GM12878 (cell line): ENCODE results near the gene ATF2. TPM values are rescaled to one million over a fixed set of nuclear protein-coding genes. Genes with fewer than 3 reads are reported as not detected.

Experiments used
- ATAC-seq: fragments of 200-7000 bp; cut with Tn5 transposase; 3 replicates; pipeline ENCODE4 v1.9.1; 2020; ENCODE audit warnings: mild to moderate bottlenecking, moderate library complexity
- BruUV-seq: library from RNA; stranded (reverse); fragments of 400-500 nt; replicated peaks from 2 replicates; lab custom pipeline; 2021; lab: Mats Ljungman, UMichigan
- CTCF ChIA-PET: fragments of 300-600 bp; sonication (Branson Sonifier 250); formaldehyde crosslinking; extraction: SDS; loops from one replicate; lab custom pipeline; 2021; ENCODE audit warnings: inconsistent platforms; lab: Yijun Ruan, JAX
- POLR2A ChIA-PET: fragments of 350-600 bp; formaldehyde crosslinking; extraction: SDS; loops from one replicate; lab custom pipeline; 2021; ENCODE audit warnings: inconsistent platforms; lab: Charles Lee
- RAD21 ChIA-PET: fragments of 300-600 bp; sonication (Branson Sonifier 250); formaldehyde crosslinking; loops from one replicate; lab custom pipeline; 2023; ENCODE audit warnings: antibody characterized with exemption; ENCODE audit not compliant: unreplicated experiment; lab: Charles Lee
- SMC1A ChIA-PET: fragments of 300-600 bp; sonication (Branson Sonifier 250); formaldehyde crosslinking; loops from one replicate; lab custom pipeline; 2023; ENCODE audit not compliant: unreplicated experiment, uncharacterized antibody; lab: Charles Lee
- DNase-seq: peaks from one replicate; pipeline ENCODE4 v3.0.0-alpha.2; 2011; ENCODE audit warnings: low read depth, low spot score
- FAIRE-seq: peaks from 3 replicates; lab custom pipeline; 2011; peaks lifted over from hg19 to GRCh38; lab: Jason Lieb, UNC
- H2AFZ ChIP-seq: 2 replicates; pipeline ENCODE4 v1.6.0; 2011; ENCODE audit warnings: low read depth, low read length, control low read depth; ENCODE audit not compliant: control insufficient read depth
- H3K27ac ChIP-seq: 2 replicates; pipeline ENCODE4 v1.5.1; 2011; ENCODE audit warnings: control low read depth; ENCODE audit not compliant: control insufficient read depth, insufficient read depth
- H3K27me3 ChIP-seq, 2 experiments: replicated peaks in 1 of 2; 2 replicates each; pipeline versions ENCODE4 v1.6.0 to v1.6.1; 2011; ENCODE audit warnings: low read length in 1 of 2; ENCODE audit not compliant: control insufficient read depth in 2 of 2, insufficient read depth in 2 of 2
- H3K36me3 ChIP-seq, 2 experiments: 2 replicates each; pipeline ENCODE4 v1.5.1; 2011; ENCODE audit warnings: low read length in 1 of 2; ENCODE audit not compliant: control insufficient read depth in 2 of 2, insufficient read depth in 2 of 2
- H3K4me1 ChIP-seq: 2 replicates; pipeline ENCODE4 v1.6.1; 2011; ENCODE audit warnings: mild to moderate bottlenecking, low read length, moderate library complexity, mixed read lengths; ENCODE audit not compliant: control insufficient read depth, insufficient read depth
- H3K4me2 ChIP-seq: 2 replicates; pipeline ENCODE4 v1.6.0; 2011; ENCODE audit warnings: control low read depth; ENCODE audit not compliant: control insufficient read depth, insufficient read depth
- H3K4me3 ChIP-seq: fragments of 200-600 bp; sonication (generic); 2 replicates; pipeline ENCODE4 v1.5.1; 2016
- H3K79me2 ChIP-seq: 2 replicates; pipeline ENCODE4 v1.6.0; 2011; ENCODE audit warnings: low read length; ENCODE audit not compliant: control insufficient read depth, insufficient read depth
- H3K9ac ChIP-seq: 2 replicates; pipeline ENCODE4 v1.8.0; 2011; ENCODE audit warnings: low read length, control low read depth, mixed read lengths; ENCODE audit not compliant: control insufficient read depth, insufficient read depth
- H3K9me3 ChIP-seq: replicated peaks from 3 replicates; pipeline ENCODE4 v1.5.1; 2011; ENCODE audit warnings: mild to moderate bottlenecking, low read length; ENCODE audit not compliant: control insufficient read depth, insufficient read depth
- H4K20me1 ChIP-seq: 2 replicates; pipeline ENCODE4 v1.6.0; 2011; ENCODE audit not compliant: control insufficient read depth, insufficient read depth
- CHD4 ChIP-seq: fragments of 200-600 bp; sonication (generic); IDR thresholded peaks from 2 replicates; pipeline ENCODE4 v1.6.1; 2016; ENCODE audit warnings: mild to moderate bottlenecking
- CREB1 ChIP-seq: IDR thresholded peaks from 2 replicates; pipeline ENCODE4 v1.6.1; 2012; ENCODE audit warnings: low read depth, mild to moderate bottlenecking, inconsistent platforms
- MTA3 ChIP-seq: IDR thresholded peaks from 2 replicates; pipeline ENCODE4 v1.6.1; 2012; ENCODE audit warnings: low read length, inconsistent platforms, borderline replicate concordance
- NR2C2 ChIP-seq: IDR thresholded peaks from 2 replicates; pipeline ENCODE4 v1.6.1; 2011; ENCODE audit warnings: borderline replicate concordance, low read depth; ENCODE audit not compliant: control insufficient read depth, insufficient read length
- RUNX3 ChIP-seq: IDR thresholded peaks from 2 replicates; pipeline ENCODE4 v1.6.1; 2012; ENCODE audit warnings: low read length, inconsistent platforms
- TCF3 ChIP-seq: IDR thresholded peaks from 2 replicates; pipeline ENCODE4 v1.6.1; 2012; ENCODE audit warnings: low read depth, mild to moderate bottlenecking, low read length, borderline replicate concordance; ENCODE audit not compliant: insufficient read depth
- YY1 ChIP-seq: IDR thresholded peaks from 2 replicates; pipeline ENCODE4 v1.6.1; 2011; ENCODE audit warnings: low read depth, mild to moderate bottlenecking, low read length
- WGBS: methylation state at CpG from one replicate; pipeline ENCODE4 v1.1.6; 2016; ENCODE audit warnings: low lambda C conversion rate; ENCODE audit not compliant: insufficient replicate concordance, insufficient coverage; ENCODE audit errors: missing lambda C conversion rate; 5-methylcytosine and 5-hydroxymethylcytosine counted together
- in situ Hi-C: fragments of 300-500 bp; cut with MboI; formaldehyde crosslinking; loops from 9 replicates; pipeline ENCODE4 v1.14.3; 2018; ENCODE audit warnings: mixed read lengths
- intact Hi-C: fragments of 100-400 bp; cut with micrococcal nuclease; formaldehyde crosslinking; loops from one replicate; pipeline ENCODE4 v1.14.2; 2022; ENCODE audit not compliant: unreplicated experiment
- polyA plus RNA-seq, 11 experiments: library from polyadenylated mRNA; depleted of rRNA in 4 of 11; unstranded in 6 of 11; stranded (reverse) in 5 of 11; fragments of >200 nt; fragmentation: Nextera tagmentation in 4 of 11; fragmentation: Illumina TruSeq in 1 of 11; extraction: Ambion mirVana in 4 of 11; extraction: Trizol in 1 of 11; gene quantifications; 1 replicate in 1 of 11; 2 replicates in 10 of 11; pipeline versions ENCODE4 v1.2.1 to v1.2.3, GENCODE V29; 2011 to 2016; ENCODE audit warnings: inconsistent platforms in 2 of 11, missing spikeins in 2 of 11, low read depth in 1 of 11
- total RNA-seq, 4 experiments: library from RNA; depleted of rRNA in 3 of 4; stranded (reverse); fragments of >200 nt in 3 of 4; fragmentation: Illumina TruSeq in 1 of 4; extraction: Trizol in 1 of 4; gene quantifications; 2 replicates each; pipeline versions ENCODE4 v1.2.1 to v1.2.3, GENCODE V29; 2013 to 2021
- TF ChIP-seq, protein P1 (sequence below): fragments of 450-650 bp; IDR thresholded peaks from 2 replicates; pipeline ENCODE4 v1.6.1; 2016; ENCODE audit warnings: mild to moderate bottlenecking
- TF ChIP-seq, protein P2 (sequence below): fragments of 450-650 bp; IDR thresholded peaks from 2 replicates; pipeline ENCODE4 v1.6.1; 2014; ENCODE audit warnings: mild to moderate bottlenecking
- TF ChIP-seq, protein P3 (sequence below): fragments of 450-650 bp; IDR thresholded peaks from 2 replicates; pipeline ENCODE4 v1.6.1; 2017; ENCODE audit warnings: mild to moderate bottlenecking, low read depth, inconsistent platforms; ENCODE audit not compliant: poor library complexity, severe bottlenecking

The ATF2 gene
- total and polyA plus RNA-seq, 10 of the 15 experiments (the other 5 are each of a cell fraction or from before 2014, with no cell fraction given) = 10.3 to 78.0 (median 36.0) TPM

DNA sequence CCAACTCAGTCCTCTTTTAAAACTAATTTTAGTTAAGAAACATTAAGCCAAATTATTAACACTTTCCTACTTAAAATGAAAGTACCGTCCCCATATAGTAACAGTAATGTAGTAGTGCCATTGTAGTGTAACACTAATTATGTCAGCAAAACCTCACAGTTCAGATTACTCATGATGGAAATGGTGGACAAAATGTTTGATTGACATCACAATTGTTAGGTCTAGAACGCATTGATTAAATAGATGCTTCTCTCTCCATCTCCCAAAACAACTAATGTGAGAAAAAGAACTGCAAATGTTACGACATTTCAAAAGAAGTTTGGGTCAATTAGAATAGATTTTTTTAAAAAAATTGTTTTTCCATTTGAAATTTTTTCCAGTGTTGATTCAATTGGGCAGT lies 1.2 kb upstream of the ATF2 start:
- Histone ChIP-seq H3K27me3 (no peaks in the 10 kb centered on the region), H3K9me3 (no peaks in the 10 kb centered on the region; the same call in 1 of the 3 replicates), H3K36me3 (peaks cover 0 to 5% of the 10 kb centered on the region in 2 experiments; a peak in 1 of 4 replicates), H3K4me1 (peaks cover 3% of the 10 kb centered on the region; the same call in 1 of the 2 replicates), H3K79me2 (peaks cover 43% of the 10 kb centered on the region), H3K4me3 (0 out of 2 replicates have a peak overlapping the region, but pooled peaks have one; percentile 71), H2AFZ (no peak overlapping the region), H4K20me1 (no peaks in the 10 kb centered on the region), H3K27ac (no peak overlapping the region), H3K9ac (no peak overlapping the region), H3K4me2 (peak overlapping the region; percentile 32)
- ChIA-PET SMC1A (interaction anchor here (1.3 kb wide), 1 partner anchor 10 kb away, joined by 22 read pairs; the partner anchor contains the start of gene ATP5MC3), RAD21 (interaction anchor here (1.0 to 1.2 kb wide), 3 partner anchors 17 to 53 kb away, joined by 3 read pairs; no protein-coding TSS in a partner anchor), CTCF (interaction anchor here (0.9 to 1.3 kb wide), 3 partner anchors 9 to 34 kb away, joined by 3 to 11 read pairs (median 3); no protein-coding TSS in a partner anchor), POLR2A (interaction anchor here (0.8 to 2.1 kb wide), 3 partner anchors 9 to 17 kb away, joined by 3 to 22 read pairs (median 6); no protein-coding TSS in a partner anchor)
- WGBS = 33% methylated on average over 3 of the region's 3 CpGs
- no TSS peak for BruUV-seq
- no peak for ATAC-seq
- no peak for TF ChIP-seq CHD4
- TF ChIP-seq CREB1 = peak; percentile 36; the same call in 1 of the 2 replicates
- TF ChIP-seq, protein P1, sequence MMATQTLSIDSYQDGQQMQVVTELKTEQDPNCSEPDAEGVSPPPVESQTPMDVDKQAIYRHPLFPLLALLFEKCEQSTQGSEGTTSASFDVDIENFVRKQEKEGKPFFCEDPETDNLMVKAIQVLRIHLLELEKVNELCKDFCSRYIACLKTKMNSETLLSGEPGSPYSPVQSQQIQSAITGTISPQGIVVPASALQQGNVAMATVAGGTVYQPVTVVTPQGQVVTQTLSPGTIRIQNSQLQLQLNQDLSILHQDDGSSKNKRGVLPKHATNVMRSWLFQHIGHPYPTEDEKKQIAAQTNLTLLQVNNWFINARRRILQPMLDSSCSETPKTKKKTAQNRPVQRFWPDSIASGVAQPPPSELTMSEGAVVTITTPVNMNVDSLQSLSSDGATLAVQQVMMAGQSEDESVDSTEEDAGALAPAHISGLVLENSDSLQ = peak; percentile 64
- in situ Hi-C loops = no loop called here
- intact Hi-C loops = no loop called here
- DNase-seq = no peak
- no peak for FAIRE-seq

DNA sequence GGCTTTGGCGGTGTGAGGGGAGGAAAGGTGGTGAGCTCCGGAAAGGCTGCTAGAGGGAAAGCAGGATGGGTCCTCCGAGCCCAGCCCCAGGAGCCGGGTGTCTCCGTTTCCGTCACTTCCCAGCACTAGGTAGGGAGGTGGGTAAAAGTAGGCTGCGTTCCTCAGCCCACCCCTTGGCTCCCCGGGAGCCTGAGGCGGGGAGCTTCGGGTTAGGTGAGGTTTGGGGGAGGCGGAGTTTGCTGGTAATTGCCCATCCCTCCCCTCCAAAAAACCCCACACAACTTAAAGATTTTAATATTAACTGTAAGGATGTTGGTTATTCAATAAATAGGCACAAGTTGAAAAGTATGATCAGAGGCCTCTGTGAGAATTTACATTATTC lies 552 bp upstream of the ATF2 start:
- Histone ChIP-seq H2AFZ (peak overlapping the region; percentile 97), H3K27ac (peak overlapping the region; percentile 88), H3K36me3 (peaks cover 0 to 5% of the 10 kb centered on the region in 2 experiments; a peak in 1 of 4 replicates), H3K4me3 (peak overlapping the region; percentile 71), H3K9me3 (no peaks in the 10 kb centered on the region; the same call in 1 of the 3 replicates), H3K27me3 (no peaks in the 10 kb centered on the region), H4K20me1 (no peaks in the 10 kb centered on the region), H3K9ac (peak overlapping the region; percentile 88), H3K4me2 (peak overlapping the region; percentile 32), H3K79me2 (peaks cover 47% of the 10 kb centered on the region), H3K4me1 (peaks cover 3% of the 10 kb centered on the region; the same call in 1 of the 2 replicates)
- WGBS = 0% methylated on average over 11 of the region's 11 CpGs
- FAIRE-seq = peak; percentile 23
- intact Hi-C loops (loop anchor here (1.0 kb wide), 1 partner anchor 13 kb away; the partner anchor contains the start of gene ATP5MC3), in situ Hi-C loops (no loop called here)
- BruUV-seq = TSS peak; percentile 90
- SMC1A ChIA-PET = interaction anchor here (0.8 to 1.3 kb wide), 4 partner anchors 11 to 35 kb away, joined by 3 to 22 read pairs (median 4); partner anchors contain the start of gene ATP5MC3
- POLR2A ChIA-PET = interaction anchor here (0.6 to 2.1 kb wide), 7 partner anchors 10 to 573 kb away, joined by 3 to 22 read pairs (median 4); no protein-coding TSS in a partner anchor
- CTCF ChIA-PET = interaction anchor here (0.6 to 1.3 kb wide), 9 partner anchors 10 to 573 kb away, joined by 3 to 11 read pairs (median 3); no protein-coding TSS in a partner anchor
- DNase-seq = no peak
- RAD21 ChIA-PET = interaction anchor here (0.5 to 1.2 kb wide), 9 partner anchors 9 to 142 kb away, joined by 3 to 10 read pairs (median 3); no protein-coding TSS in a partner anchor
- peak; percentile 50 for ATAC-seq
- peak; percentile 50; the same call in 1 of the 2 replicates for TF ChIP-seq YY1
- peak; percentile 32; the same call in 1 of the 2 replicates for TF ChIP-seq RUNX3
- TF ChIP-seq, protein P2, sequence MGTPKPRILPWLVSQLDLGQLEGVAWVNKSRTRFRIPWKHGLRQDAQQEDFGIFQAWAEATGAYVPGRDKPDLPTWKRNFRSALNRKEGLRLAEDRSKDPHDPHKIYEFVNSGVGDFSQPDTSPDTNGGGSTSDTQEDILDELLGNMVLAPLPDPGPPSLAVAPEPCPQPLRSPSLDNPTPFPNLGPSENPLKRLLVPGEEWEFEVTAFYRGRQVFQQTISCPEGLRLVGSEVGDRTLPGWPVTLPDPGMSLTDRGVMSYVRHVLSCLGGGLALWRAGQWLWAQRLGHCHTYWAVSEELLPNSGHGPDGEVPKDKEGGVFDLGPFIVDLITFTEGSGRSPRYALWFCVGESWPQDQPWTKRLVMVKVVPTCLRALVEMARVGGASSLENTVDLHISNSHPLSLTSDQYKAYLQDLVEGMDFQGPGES = 0 out of 2 replicates have a peak, but pooled peaks have one; percentile 2
- TF ChIP-seq TCF3 = peak; percentile 23; the same call in 1 of the 2 replicates
- TF ChIP-seq, protein P3, sequence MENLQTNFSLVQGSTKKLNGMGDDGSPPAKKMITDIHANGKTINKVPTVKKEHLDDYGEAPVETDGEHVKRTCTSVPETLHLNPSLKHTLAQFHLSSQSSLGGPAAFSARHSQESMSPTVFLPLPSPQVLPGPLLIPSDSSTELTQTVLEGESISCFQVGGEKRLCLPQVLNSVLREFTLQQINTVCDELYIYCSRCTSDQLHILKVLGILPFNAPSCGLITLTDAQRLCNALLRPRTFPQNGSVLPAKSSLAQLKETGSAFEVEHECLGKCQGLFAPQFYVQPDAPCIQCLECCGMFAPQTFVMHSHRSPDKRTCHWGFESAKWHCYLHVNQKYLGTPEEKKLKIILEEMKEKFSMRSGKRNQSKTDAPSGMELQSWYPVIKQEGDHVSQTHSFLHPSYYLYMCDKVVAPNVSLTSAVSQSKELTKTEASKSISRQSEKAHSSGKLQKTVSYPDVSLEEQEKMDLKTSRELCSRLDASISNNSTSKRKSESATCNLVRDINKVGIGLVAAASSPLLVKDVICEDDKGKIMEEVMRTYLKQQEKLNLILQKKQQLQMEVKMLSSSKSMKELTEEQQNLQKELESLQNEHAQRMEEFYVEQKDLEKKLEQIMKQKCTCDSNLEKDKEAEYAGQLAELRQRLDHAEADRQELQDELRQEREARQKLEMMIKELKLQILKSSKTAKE = peak; percentile 22
- no peak for TF ChIP-seq MTA3
- no peak for TF ChIP-seq NR2C2
